Skeletal muscle cell (primary cell): ENCODE data around the gene C1QTNF12.

ENCODE experiments used
- DNase-seq: peaks from one replicate; pipeline ENCODE4 v3.0.0-alpha.2; 2010; ENCODE audit warnings: low read depth
- H3K4me3 ChIP-seq: 2 replicates; pipeline ENCODE4 v1.5.1; 2011; ENCODE audit warnings: low read depth, mild to moderate bottlenecking, control low read depth, low read length, moderate library complexity

C1QTNF12 gene

DNA sequence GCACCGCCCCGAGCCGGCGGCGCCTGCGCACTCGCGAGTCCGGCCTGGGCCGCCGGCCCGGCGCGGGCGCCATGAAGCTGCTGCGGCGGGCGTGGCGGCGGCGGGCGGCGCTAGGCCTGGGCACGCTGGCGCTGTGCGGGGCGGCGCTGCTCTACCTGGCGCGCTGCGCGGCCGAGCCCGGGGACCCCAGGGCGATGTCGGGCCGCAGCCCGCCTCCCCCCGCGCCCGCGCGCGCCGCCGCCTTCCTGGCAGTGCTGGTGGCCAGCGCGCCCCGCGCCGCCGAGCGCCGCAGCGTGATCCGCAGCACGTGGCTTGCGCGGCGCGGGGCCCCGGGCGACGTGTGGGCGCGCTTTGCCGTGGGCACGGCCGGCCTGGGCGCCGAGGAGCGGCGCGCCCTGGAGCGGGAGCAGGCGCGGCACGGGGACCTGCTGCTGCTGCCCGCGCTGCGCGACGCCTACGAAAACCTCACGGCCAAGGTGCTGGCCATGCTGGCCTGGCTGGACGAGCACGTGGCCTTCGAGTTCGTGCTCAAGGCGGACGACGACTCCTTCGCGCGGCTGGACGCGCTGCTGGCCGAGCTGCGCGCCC lies 14.2 kb downstream of the C1QTNF12 start, which contains the start of gene B3GALT6:
TSS of gene B3GALT6 (plus strand) at position 30 of the 588 bp plus-strand sequence. CDS start at position 72, 42 bp downstream.
- peak within 1 kb of the TSS; percentile 86 for H3K4me3 ChIP-seq
- no peak for DNase-seq

DNA sequence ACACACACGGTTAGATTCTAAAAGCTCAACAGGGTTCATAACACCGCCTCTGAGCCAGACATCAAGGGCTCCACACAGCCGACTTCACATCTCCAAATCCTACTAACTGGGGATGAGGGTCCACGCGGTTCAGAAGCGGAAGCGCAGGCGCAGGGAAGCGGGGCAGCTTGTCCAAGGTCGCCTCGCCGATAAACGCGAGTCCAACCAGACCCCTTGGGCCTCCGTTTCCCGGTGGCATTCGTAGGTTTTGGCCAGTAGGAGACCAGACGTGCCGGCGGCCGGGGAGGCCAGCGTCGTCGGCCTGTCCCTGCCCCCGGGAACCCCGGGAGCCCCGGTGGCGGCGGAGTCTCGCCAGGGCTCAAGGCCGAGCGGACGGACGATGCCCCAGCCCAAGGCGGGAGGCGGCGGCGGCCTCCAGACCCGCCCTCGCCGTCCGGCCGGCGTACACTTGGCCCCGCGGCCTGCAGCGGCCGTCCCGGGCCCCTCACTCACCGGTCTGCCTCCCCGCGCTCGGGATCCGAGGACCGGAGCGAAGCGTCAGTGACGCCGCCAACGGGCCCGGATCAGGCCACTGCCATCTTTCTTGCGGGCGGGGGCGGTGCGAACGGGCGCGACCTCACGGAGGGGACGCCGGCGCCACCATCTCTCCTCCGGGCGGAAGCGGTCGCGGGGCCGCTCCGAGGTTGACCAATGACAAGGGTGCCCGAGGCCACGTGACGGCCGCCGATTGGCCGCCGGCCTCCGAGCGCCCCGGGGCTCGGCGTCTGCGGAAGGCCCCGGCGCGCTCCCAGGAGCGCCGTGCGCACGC lies 14.9 kb downstream of the C1QTNF12 start, which contains the start of gene SDF4:
TSS of gene SDF4 (minus strand) at position 602 of the 808 bp plus-strand sequence. CDS start 3,229 bp downstream, outside the sequence.
- H3K4me3 ChIP-seq = peak within 1 kb of the TSS; percentile 86
- peak; percentile 87 for DNase-seq

DNA sequence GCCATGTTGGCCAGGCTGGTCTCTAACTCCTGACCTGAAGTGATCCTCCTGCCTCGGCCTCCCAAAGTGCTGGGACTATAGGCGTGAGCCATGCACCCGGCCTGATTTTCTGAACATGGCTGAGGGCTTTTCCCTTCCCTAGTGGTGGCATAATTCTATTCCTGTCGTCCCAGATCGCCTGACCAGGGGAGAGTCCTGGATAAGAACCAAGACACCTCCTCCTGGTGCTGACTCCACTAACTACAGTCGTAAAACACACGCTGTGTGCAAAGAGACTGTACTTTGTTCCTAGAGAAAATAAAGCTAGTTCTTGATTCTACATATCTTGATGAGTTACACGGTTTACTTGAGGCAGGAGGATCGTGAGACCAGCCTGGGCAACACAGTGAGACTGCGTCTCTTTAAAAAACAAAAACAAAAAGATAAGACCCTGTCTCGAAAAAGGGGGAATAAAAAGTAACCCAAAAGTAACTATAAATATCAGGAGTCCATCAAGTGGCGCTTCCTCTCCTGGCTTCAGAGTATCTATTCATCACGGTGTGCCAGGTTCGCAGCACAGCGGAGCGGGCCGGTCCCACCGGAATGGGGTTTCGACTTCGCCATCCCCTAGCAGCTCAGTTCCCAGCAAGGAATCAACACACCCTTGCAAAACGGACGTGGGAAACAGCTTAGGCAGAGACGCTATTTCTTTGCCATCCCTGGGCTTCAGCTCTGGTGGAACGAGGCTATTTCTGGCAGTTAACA lies 15.7 kb downstream of the C1QTNF12 start:
- peak overlapping the region; percentile 86 for H3K4me3 ChIP-seq
- DNase-seq = peak; percentile 32

DNA sequence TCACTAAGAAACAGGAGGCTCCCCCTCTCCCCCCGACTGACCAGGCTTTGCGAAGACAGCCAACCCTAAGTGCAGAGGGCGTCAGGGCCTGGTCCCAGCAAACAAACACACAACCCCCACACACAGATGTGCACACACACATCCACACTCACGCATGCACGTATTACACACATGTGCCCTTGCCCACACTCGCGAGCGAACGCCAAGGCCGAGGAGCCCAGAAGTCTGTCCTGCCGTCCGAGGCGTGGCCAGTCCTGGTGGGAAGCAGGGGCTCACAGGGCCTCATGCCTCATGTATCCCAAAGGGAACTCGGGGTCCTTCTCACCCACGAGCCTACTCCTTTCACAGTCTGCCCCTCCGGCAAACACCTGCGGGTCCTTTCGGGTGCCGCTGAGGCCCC lies 16.8 kb downstream of the C1QTNF12 start:
- H3K4me3 ChIP-seq = no peak overlapping the region
- DNase-seq = no peak

DNA sequence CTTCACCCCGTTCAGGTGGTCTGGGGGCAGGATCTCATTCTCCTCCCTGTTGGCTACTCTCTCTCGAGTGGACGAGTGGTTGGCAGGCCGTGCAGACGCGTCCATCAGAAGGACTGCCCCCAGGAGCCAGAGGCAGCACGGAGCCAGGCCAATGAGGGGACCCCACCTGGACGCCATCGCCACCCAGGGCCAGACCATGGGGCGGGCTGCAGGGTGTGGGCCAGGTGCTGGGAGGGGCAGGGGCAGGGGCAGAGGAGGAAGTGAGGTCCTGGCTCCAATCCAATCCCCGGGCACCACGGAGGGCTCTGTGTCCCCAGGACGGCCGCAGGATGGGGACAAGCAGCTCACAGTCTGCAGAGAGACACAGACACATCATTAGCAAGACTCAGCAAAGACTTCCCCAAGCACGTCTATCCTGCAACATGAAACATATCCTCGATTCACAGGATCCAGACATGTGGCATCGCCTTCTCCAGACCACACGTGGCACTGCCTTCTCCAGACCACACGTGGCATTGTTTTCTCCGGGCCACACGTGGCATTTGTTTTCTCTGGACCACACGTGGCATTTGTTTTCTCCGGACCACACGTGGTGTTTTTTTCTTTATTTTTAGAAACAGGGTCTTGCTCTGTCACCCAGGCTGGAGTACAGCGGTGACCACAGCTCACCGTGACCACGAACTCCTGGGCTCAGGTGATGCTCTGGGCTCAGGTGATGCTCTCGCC lies 17.8 kb downstream of the C1QTNF12 start:
- no peak for DNase-seq
- H3K4me3 ChIP-seq = no peak overlapping the region

DNA sequence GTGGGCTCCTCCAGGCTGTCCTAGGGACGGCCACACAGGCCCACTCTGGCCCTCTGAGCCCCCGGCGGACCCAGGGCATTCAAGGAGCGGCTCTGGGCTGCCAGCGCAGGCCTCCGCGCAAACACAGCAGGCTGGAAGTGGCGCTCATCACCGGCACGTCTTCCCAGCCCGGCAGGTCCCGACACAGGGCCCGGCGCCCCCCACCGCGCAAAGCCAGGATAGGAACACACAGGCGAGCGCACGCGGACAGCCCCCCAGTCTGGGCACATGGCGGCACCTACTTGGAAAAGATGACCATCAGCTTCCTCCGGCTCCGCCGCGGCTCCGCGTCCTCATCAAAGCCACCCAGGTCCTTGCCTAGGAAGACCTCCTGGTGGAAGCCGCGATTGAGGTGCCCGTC lies 18.3 kb downstream of the C1QTNF12 start:
- no peak for DNase-seq
- no peak overlapping the region for H3K4me3 ChIP-seq

DNA sequence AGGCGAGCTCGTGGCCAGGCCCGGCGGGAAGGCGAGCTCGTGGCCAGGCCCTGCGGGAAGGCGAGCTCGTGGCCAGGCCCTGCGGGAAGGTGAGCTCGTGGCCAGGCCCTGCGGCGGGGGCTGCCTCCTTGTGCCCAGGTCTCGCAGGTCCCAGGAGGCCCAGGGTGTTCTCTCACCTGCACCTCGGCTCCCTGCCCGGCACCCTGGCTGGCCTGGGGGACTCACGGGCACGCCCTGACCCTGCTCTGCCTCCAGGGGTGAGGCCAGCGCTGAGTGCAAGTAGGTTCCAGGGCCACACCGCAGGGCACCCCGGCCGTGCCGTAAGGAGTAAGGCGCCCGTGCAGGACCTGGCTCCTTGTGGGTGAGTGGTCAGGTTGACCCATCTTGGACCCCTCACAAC lies 19.1 kb downstream of the C1QTNF12 start:
- DNase-seq = no peak
- H3K4me3 ChIP-seq = no peak overlapping the region

DNA sequence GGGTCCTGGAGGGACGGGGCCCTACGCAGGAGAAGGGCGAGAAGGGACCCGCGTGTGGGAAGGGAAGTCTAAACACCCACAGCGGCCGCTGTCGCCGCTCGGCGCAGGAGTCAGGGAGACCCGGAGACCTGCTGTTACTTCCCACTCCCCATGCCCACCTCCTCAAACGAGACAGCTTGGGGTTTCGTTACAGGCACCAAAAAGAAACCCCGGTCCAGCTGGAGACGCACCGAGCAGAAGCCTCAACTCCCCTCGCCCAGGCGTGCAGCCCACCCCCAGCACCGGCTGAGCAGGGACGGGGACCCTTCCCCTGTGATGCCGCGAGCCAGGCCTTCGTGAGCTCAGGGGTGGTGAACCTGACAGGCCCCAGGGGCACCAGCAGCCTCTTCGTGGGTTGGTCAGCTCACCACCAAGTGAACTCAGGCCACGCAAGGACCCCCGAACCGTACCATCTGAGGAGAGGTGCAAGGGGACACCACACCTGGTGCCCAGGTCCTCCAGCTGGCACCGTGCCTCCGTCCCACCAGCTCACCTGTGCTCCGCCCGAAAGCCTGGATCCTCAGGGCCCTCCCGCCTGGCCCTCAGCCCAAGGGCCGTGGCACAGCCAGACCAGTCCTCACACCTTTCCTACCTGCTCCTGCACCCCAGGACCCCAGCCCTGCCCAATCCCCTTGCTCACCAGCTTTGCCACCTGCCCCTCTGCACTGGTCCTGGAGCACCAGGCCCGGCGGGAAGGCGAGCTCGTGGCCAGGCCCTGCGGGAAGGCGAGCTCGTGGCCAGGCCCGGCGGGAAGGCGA lies 19.8 kb downstream of the C1QTNF12 start:
- no peak overlapping the region for H3K4me3 ChIP-seq
- no peak for DNase-seq

DNA sequence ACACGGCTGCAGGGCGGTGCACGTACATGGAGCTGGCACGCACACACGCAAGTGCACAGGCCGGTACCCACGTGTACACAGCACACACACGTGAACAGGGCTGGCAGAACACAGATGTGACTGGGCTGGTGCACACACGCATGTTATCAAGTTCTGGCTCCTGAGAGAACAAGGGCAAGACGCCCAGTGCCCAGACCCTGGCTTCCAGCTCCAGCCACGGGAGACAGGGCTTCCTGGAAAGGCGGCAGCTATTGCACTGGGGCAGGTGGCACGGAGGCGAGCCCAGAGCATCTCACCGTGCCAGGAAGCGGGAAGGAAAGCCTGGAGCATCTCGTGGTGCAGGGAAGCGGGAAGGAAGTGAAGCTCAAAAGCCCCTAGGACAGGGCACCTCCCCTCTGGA lies 20.6 kb downstream of the C1QTNF12 start:
- H3K4me3 ChIP-seq = no peak overlapping the region
- DNase-seq = no peak

DNA sequence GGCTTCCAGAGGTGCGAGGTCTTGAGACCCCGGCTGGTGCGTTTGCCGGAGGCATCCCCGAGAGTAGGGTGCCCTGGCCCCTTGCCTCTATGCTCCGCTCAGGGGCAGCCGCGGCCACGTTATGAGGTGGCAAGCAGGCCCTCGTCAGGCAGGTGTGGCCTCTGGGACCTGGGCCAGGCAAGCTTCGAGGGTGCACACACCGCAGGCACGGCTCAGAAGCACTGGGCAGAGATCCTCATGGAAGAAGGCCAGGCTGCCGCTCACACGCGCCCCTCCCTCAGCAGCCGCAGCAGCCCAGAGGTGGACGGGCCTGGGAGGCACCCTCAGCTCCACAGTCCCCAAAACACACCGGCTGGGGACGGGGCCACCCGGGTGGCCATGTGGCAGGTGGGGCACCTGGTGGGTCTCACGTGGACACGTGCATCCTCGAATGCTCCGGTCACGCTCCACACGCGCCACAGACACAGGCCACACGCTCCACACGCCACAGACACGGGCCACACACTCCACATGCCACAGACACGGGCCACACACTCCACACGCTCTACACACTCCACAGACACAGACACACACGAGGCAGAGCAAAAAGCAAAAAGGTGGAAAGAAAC lies 21.2 kb downstream of the C1QTNF12 start:
- DNase-seq = no peak
- no peak overlapping the region for H3K4me3 ChIP-seq

DNA sequence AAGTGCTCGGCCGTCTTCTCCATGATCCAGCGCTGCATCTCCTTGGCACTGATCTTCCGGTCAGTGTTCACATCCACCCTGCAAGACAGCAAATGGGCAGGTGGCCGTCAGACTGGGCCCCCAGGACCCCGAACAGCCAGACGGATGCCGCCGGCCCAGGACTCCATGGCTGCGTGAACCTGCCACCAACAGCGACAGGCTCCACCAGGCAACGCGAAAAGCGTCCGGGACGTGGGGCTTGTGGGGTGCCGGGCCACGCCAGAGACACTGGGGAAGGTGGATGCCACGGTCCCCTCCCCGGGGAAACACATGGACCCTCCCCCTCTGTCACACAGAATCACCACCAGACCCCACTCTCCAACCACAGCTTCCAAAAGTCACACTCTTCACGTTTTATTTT lies 22.6 kb downstream of the C1QTNF12 start:
- DNase-seq = no peak
- H3K4me3 ChIP-seq = no peak overlapping the region

DNA sequence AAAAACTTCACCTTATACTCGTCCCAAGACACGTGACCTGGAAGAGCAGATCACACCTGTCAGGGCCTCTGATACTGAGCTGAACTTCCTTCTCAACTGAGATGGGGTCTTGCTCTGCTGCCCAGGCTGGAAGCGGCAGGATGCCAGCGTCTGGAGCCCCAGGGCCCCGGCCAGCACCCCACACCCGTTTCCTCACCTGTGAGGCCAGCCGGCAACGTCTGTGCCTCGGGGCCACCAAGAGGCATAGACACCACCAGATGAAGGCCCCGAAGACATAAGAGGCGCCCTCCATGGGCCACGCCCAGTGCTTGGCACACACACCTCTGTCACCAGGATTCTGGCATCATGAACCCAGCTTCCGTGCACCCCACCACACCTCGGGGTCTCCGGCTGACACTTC lies 23.2 kb downstream of the C1QTNF12 start:
- H3K4me3 ChIP-seq = no peak overlapping the region
- no peak for DNase-seq

DNA sequence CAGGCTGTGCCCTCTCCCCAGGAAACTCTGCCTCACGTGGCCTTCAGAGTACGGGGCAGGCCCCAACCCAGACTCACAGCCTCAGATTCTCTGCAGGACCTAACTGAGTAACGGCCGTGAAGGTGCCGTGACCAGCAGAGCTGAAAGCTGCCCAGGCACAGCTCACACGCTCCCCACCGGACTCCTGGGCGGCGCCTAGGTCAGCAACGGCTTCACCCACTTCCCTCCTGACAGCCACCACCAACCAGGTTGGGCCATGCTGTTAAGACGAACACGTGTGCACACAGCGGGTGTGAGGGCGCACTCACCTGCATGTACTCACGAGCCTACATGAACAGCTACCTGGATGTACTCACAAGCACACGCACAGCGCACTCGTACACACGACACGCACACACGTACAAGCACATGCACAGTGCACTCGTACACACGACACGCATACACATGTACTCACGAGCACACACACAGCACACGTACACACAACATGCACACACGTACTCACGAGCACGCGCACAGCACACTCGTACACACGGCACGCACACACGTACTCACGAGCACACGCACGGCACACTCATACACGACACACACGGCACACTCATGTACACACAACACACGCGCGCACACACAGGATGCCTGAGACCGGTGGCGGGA lies 23.8 kb downstream of the C1QTNF12 start:
- no peak overlapping the region for H3K4me3 ChIP-seq
- no peak for DNase-seq

DNA sequence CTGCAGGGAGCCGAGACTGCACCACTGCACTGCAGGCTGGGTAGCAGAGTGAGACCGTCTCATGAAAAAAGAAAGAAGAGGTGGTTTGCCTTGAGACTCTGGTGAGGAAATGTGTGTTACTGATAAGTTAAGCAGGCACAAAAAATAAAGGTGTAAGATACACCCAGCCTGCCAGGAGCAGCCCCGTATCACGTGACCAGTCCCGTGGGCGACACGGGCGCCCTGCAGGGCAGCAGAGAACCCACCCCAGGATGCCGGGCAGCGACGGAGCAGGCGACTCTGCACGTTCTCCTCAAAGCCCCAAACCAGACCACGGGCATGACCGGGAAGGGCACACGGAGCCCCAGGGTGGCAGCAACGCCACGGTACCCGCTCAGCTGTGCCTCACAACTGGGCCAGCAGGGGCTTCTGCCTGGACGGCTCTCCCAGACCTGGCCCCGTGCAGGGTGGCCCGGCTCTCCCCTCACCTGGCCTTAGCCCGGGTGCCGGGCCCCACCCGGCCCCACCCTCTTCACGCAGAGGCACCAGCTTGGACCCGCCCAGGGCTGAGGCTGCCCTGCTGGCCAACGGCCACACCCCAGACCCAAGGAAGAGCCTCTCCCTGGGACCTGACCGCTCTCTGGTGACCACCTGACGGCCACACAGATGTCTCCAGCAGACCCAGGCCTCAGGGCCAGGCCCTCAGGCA lies 24.5 kb downstream of the C1QTNF12 start:
- H3K4me3 ChIP-seq = no peak overlapping the region
- no peak for DNase-seq

DNA sequence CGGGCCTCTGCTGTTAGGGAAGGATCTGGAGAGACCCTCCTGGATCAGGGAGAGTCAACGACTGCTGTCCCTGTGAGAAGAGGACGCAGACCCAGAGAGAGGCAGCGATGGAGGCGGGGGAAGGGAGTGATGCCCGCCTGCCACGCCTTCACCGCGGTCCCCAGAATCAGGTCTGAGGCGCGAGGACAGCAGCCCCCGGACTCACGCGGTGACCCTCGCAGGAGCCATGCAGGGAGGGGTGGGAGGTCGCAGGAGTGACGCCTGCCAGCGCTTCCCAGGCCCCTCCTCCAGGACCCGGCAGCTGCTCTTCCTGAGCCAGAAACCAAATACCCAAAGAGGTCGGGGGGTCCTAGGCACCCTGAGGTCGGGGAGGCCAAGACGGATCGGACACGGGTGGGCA lies 26.3 kb downstream of the C1QTNF12 start:
- H3K4me3 ChIP-seq = no peak overlapping the region
- no peak for DNase-seq

DNA sequence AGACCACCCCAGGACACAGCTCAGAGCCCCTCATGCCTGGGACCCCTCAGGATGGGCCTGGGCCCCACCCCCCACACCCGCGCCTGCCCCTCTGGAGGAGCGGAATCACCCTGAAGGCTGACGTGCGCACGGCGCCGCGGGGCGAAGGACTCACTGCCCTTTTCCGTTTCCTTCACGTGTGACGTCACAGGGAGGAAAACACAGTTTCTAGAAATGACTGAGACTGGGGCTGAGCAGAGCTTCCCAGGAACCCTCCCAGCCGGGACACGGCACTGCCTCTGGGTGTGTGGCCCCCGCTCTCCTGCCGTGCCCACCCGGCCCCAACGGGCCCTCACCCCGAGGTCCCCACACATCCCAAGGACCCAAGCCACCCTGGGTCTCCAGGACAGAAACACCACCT lies 27.2 kb downstream of the C1QTNF12 start:
- H3K4me3 ChIP-seq = no peak overlapping the region

DNA sequence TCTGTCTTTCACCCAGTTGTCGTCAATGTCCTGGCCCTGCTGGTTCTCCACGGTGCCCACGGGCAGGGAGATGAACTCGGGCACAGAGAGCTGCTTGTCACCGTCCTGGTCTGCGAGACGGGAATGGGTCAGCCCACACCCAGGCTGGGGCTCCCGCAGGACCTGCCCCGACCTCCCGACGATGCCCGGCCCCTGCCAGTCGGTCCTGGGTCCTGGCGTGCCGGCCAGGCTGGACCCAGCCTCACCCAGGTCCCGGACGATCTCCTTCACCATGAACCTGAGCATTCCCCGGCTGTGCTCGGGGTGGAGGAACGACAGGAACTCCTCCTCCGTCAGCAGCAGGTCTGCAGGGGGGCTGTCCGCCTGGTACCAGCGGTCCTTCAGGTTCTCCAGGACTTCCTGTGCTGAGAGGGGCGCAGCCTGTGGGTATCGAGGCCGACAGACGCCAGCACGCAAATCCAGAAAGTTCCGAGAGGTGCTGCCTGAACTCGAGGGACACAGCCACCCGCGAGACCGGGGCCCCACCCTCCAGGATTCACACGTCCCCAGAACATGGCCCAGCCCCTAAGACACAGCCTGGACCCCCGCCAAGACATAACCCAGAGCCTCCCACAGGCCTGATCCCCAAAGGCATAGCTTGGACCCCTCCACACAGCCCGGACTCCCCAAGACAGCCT lies 27.9 kb downstream of the C1QTNF12 start:
- no peak for DNase-seq

More for the DNA sequence above, 27.2 kb downstream of the C1QTNF12 start:
- no peak for DNase-seq

More for the DNA sequence above, 27.9 kb downstream of the C1QTNF12 start:
- no peak overlapping the region for H3K4me3 ChIP-seq
